Measurements from ENCODE around the gene DBR1. TPM values are rescaled to one million over a fixed set of nuclear protein-coding genes. Genes with fewer than 3 reads are reported as not detected.
A peak's percentile ranks its signal among the peaks of the same experiment; 100 is the strongest.

Gene DBR1
- total RNA-seq, 2 experiments from 2014 or later: 23.1 to 24.6 TPM

- Histone ChIP-seq H3K27me3 (ENCODE audit: control insufficient read depth in 1 of 2, insufficient read depth in 2 of 2, low read length in 2 of 2) (no peaks in the 10 kb centered on the region), H3K9me3 (ENCODE audit: control insufficient read depth in 1 of 2, insufficient read depth in 1 of 2, low read length in 2 of 2) (no peaks in the 10 kb centered on the region), H3K27ac (ENCODE audit: low read depth in 1 of 2, low read length in 2 of 2) (no peak overlapping the region), H3K4me3 (ENCODE audit: low read length) (no peak overlapping the region), H3K36me3 (ENCODE audit: insufficient read depth, low read length) (no peaks in the 10 kb centered on the region), H3K4me1 (ENCODE audit: insufficient read depth, low read length) (no peaks in the 10 kb centered on the region)
- no peaks in the 10 kb centered on the region for H3K4me1 Mint-ChIP-seq (ENCODE audit: low read depth)
- CTCF ChIA-PET: no interaction called here
- intact Hi-C loops (cut with DNase I, micrococcal nuclease): no loop called here
- no peak for TF ChIP-seq CTCF (IDR thresholded peaks at IDR 0.05)
- DNase-seq (peak in 1 of 14 experiments; percentile 9), ATAC-seq (ENCODE audit: poor library complexity) (no peak)
- H3K36me3 Mint-ChIP-seq (ENCODE audit: low read depth): no peaks in the 10 kb centered on the region
- no peak overlapping the region for H3K4me3 Mint-ChIP-seq
- POLR2A ChIA-PET: no interaction called here
- H3K27ac Mint-ChIP-seq: no peak overlapping the region
- peaks cover 36% of the 10 kb centered on the region for H3K27me3 Mint-ChIP-seq
- H3K9me3 Mint-ChIP-seq: no peaks in the 10 kb centered on the region
Observed at GRCh38 chr3:138137861-138138260, 36.9 kb downstream of the DBR1 start.

- no peak for DNase-seq
- H3K4me1 ChIP-seq (ENCODE audit: insufficient read depth, low read length): no peaks in the 10 kb centered on the region
Observed at GRCh38 chr3:138136201-138136600, 38.5 kb downstream of the DBR1 start.

GRCh38 chr3:138135833-138136194 lies 38.9 kb downstream of the DBR1 start:
- ATAC-seq (ENCODE audit: poor library complexity): no peak
- H3K27me3 ChIP-seq (ENCODE audit: control insufficient read depth in 1 of 2, insufficient read depth in 2 of 2, low read length in 2 of 2): no peaks in the 10 kb centered on the region
- Mint-ChIP-seq H3K9me3 (no peaks in the 10 kb centered on the region), H3K4me3 (no peak overlapping the region), H3K27me3 (peaks cover 20% of the 10 kb centered on the region), H3K4me1 (ENCODE audit: low read depth) (no peaks in the 10 kb centered on the region), H3K27ac (no peak overlapping the region), H3K36me3 (ENCODE audit: low read depth) (no peaks in the 10 kb centered on the region)
- no peaks in the 10 kb centered on the region for H3K4me1 ChIP-seq (ENCODE audit: insufficient read depth, low read length)
- no peak for DNase-seq
- ChIA-PET CTCF (no interaction called here), POLR2A (no interaction called here)
- intact Hi-C loops (cut with DNase I, micrococcal nuclease): no loop called here
- H3K36me3 ChIP-seq (ENCODE audit: insufficient read depth, low read length): no peaks in the 10 kb centered on the region
- no peak for TF ChIP-seq CTCF (IDR thresholded peaks at IDR 0.05)
- H3K9me3 ChIP-seq (ENCODE audit: control insufficient read depth in 1 of 2, insufficient read depth in 1 of 2, low read length in 2 of 2): no peaks in the 10 kb centered on the region
- H3K27ac ChIP-seq (ENCODE audit: low read depth in 1 of 2, low read length in 2 of 2): no peak overlapping the region
- no peak overlapping the region for H3K4me3 ChIP-seq (ENCODE audit: low read length)

More at GRCh38 chr3:138136201-138136600, 38.5 kb downstream of the DBR1 start:
- H3K27me3 Mint-ChIP-seq: peaks cover 24% of the 10 kb centered on the region
- intact Hi-C loops (cut with DNase I, micrococcal nuclease): no loop called here
- Histone ChIP-seq H3K27ac (ENCODE audit: low read depth in 1 of 2, low read length in 2 of 2) (no peak overlapping the region), H3K9me3 (ENCODE audit: control insufficient read depth in 1 of 2, insufficient read depth in 1 of 2, low read length in 2 of 2) (no peaks in the 10 kb centered on the region), H3K4me3 (ENCODE audit: low read length) (no peak overlapping the region), H3K27me3 (ENCODE audit: control insufficient read depth in 1 of 2, insufficient read depth in 2 of 2, low read length in 2 of 2) (no peaks in the 10 kb centered on the region), H3K36me3 (ENCODE audit: insufficient read depth, low read length) (no peaks in the 10 kb centered on the region)
- CTCF ChIA-PET: no interaction called here
- H3K36me3 Mint-ChIP-seq (ENCODE audit: low read depth): no peaks in the 10 kb centered on the region
- no peaks in the 10 kb centered on the region for H3K9me3 Mint-ChIP-seq
- TF ChIP-seq CTCF (IDR thresholded peaks at IDR 0.05): no peak
- ATAC-seq (ENCODE audit: poor library complexity): no peak
- no peak overlapping the region for H3K4me3 Mint-ChIP-seq
- H3K27ac Mint-ChIP-seq: no peak overlapping the region
- POLR2A ChIA-PET: no interaction called here
- no peaks in the 10 kb centered on the region for H3K4me1 Mint-ChIP-seq (ENCODE audit: low read depth)
